OCI-LY7 (cell line): ENCODE results near the gene CDK15. TPM values are rescaled to one million over a fixed set of nuclear protein-coding genes. Genes with fewer than 3 reads are reported as not detected.

Experiments
- BruUV-seq: library from RNA; stranded (reverse); fragments of 400-500 nt; replicated peaks from 2 replicates; lab custom pipeline; 2021; lab: Mats Ljungman, UMichigan
- CTCF ChIA-PET: fragments of 300-600 bp; sonication (Branson Sonifier 250); formaldehyde crosslinking; loops from one replicate; lab custom pipeline; 2022; ENCODE audit warnings: antibody characterized with exemption; ENCODE audit not compliant: unreplicated experiment; lab: Charles Lee
- POLR2A ChIA-PET: fragments of 300-600 bp; sonication (Branson Sonifier 250); formaldehyde crosslinking; loops from one replicate; lab custom pipeline; 2022; ENCODE audit warnings: antibody characterized with exemption; lab: Charles Lee
- DNase-seq: peaks from one replicate; pipeline ENCODE4 v3.0.0-alpha.2; 2015; ENCODE audit warnings: low spot score
- H2AFZ ChIP-seq: fragments of 200-600 bp; sonication (generic), shearing (Covaris generic); 2 replicates; pipeline ENCODE4 v1.6.1; 2014; ENCODE audit warnings: mild to moderate bottlenecking, antibody characterized with exemption, low read length, moderate library complexity
- H3K27ac ChIP-seq: fragments of 200-600 bp; sonication (generic); 2 replicates; pipeline ENCODE4 v1.5.1; 2014; ENCODE audit warnings: mixed run types, low read depth, mild to moderate bottlenecking, moderate library complexity, low read length, inconsistent platforms; ENCODE audit not compliant: poor library complexity, severe bottlenecking
- H3K36me3 ChIP-seq: fragments of 200-600 bp; sonication (generic); 2 replicates; pipeline ENCODE4 v1.6.1; 2014; ENCODE audit warnings: mild to moderate bottlenecking, antibody characterized with exemption, low read length, moderate library complexity, mixed read lengths; ENCODE audit not compliant: insufficient read depth
- H3K4me1 ChIP-seq: fragments of 200-600 bp; sonication (generic); 2 replicates; pipeline ENCODE4 v1.5.1; 2014; ENCODE audit warnings: mild to moderate bottlenecking, low read length; ENCODE audit not compliant: insufficient read depth, poor library complexity, severe bottlenecking
- H3K4me2 ChIP-seq: fragments of 200-600 bp; sonication (generic); 2 replicates; pipeline ENCODE4 v1.6.1; 2014; ENCODE audit warnings: mild to moderate bottlenecking, low read length
- H3K4me3 ChIP-seq: fragments of 200-600 bp; sonication (generic); 2 replicates; pipeline ENCODE4 v1.5.1; 2014; ENCODE audit warnings: mild to moderate bottlenecking, low read depth, low read length; ENCODE audit not compliant: poor library complexity, severe bottlenecking
- H3K79me2 ChIP-seq: fragments of 200-600 bp; sonication (generic); 2 replicates; pipeline ENCODE4 v1.6.1; 2016; ENCODE audit warnings: low read depth, mild to moderate bottlenecking, low read length, moderate library complexity, mixed read lengths; ENCODE audit not compliant: insufficient read depth
- H3K9me2 ChIP-seq: fragments of 200-600 bp; sonication (generic); 2 replicates; pipeline ENCODE4 v1.6.1; 2016; ENCODE audit warnings: mild to moderate bottlenecking, low read length, mixed read lengths; ENCODE audit not compliant: insufficient read depth
- H3K9me3 ChIP-seq: fragments of 200-600 bp; sonication (generic); 2 replicates; pipeline ENCODE4 v1.6.1; 2014; ENCODE audit warnings: mild to moderate bottlenecking, mixed run types, low read length, mixed read lengths
- H4K20me1 ChIP-seq: fragments of 200-600 bp; sonication (generic); 2 replicates; pipeline ENCODE4 v1.6.1; 2014; ENCODE audit warnings: mild to moderate bottlenecking, antibody characterized with exemption, low read length, moderate library complexity, mixed read lengths; ENCODE audit not compliant: insufficient read depth
- EZH2phosphoT487 ChIP-seq: fragments of 200-600 bp; sonication (generic); IDR thresholded peaks from 2 replicates; pipeline ENCODE4 v1.6.1; 2018; ENCODE audit warnings: low read depth, borderline replicate concordance, mild to moderate bottlenecking, mixed run types, antibody characterized with exemption, low read length, moderate library complexity, mixed read lengths
- intact Hi-C: fragments of 100-400 bp; cut with micrococcal nuclease; formaldehyde crosslinking; loops from one replicate; pipeline ENCODE4 v1.10.0; 2022; ENCODE audit not compliant: unreplicated experiment
- small RNA-seq: library from RNA; depleted of rRNA; stranded (forward); fragments of <200 nt; gene quantifications from one replicate; pipeline ENCODE3, GENCODE V24; 2014
- total RNA-seq, 2 experiments: library from RNA; depleted of rRNA in 1 of 2; stranded (reverse); fragments of >200 nt in 1 of 2; shearing (Covaris generic) in 1 of 2; gene quantifications; 2 replicates each; pipeline ENCODE4 v1.2.3, GENCODE V29; 2014 to 2022
- TF ChIP-seq, protein P1 (sequence below): fragments of 200-600 bp; sonication (generic); conservative IDR thresholded peaks from 2 replicates; pipeline ENCODE4 v1.5.1; 2014; ENCODE audit warnings: mild to moderate bottlenecking, antibody characterized with exemption, low read length, moderate library complexity, mixed read lengths

Gene CDK15
- total RNA-seq, 2 experiments from 2014 or later = not detected

GRCh38 chr2:201939453-201939941 lies 133.2 kb downstream of the CDK15 start:
- intact Hi-C loops = no loop called here
- Histone ChIP-seq H3K4me3 (no peak overlapping the region), H2AFZ (no peak overlapping the region), H3K4me2 (no peak overlapping the region), H3K9me2 (no peaks in the 10 kb centered on the region), H3K9me3 (no peaks in the 10 kb centered on the region), H3K27ac (no peak overlapping the region), H3K79me2 (no peaks in the 10 kb centered on the region), H3K36me3 (no peaks in the 10 kb centered on the region), H4K20me1 (no peaks in the 10 kb centered on the region), H3K4me1 (no peaks in the 10 kb centered on the region)
- no peak for TF ChIP-seq EZH2phosphoT487
- TF ChIP-seq, protein P1, sequence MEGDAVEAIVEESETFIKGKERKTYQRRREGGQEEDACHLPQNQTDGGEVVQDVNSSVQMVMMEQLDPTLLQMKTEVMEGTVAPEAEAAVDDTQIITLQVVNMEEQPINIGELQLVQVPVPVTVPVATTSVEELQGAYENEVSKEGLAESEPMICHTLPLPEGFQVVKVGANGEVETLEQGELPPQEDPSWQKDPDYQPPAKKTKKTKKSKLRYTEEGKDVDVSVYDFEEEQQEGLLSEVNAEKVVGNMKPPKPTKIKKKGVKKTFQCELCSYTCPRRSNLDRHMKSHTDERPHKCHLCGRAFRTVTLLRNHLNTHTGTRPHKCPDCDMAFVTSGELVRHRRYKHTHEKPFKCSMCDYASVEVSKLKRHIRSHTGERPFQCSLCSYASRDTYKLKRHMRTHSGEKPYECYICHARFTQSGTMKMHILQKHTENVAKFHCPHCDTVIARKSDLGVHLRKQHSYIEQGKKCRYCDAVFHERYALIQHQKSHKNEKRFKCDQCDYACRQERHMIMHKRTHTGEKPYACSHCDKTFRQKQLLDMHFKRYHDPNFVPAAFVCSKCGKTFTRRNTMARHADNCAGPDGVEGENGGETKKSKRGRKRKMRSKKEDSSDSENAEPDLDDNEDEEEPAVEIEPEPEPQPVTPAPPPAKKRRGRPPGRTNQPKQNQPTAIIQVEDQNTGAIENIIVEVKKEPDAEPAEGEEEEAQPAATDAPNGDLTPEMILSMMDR = no peak
- ChIA-PET CTCF (no interaction called here), POLR2A (no interaction called here)
- DNase-seq = no peak
- BruUV-seq = no TSS peak

- Histone ChIP-seq H3K4me2 (no peak overlapping the region), H4K20me1 (no peaks in the 10 kb centered on the region), H3K4me1 (no peaks in the 10 kb centered on the region), H3K79me2 (no peaks in the 10 kb centered on the region), H3K9me2 (no peaks in the 10 kb centered on the region), H3K9me3 (no peaks in the 10 kb centered on the region), H2AFZ (no peak overlapping the region), H3K27ac (no peak overlapping the region), H3K36me3 (no peaks in the 10 kb centered on the region), H3K4me3 (no peak overlapping the region)
- intact Hi-C loops = no loop called here
- DNase-seq = no peak
- CTCF ChIA-PET = no interaction called here
- TF ChIP-seq, protein P1 = no peak
- TF ChIP-seq EZH2phosphoT487 = no peak
- POLR2A ChIA-PET = no interaction called here
- no TSS peak for BruUV-seq
These were observed 136.2 kb downstream of the CDK15 start for GRCh38 chr2:201942531-201942930.

Small RNA genes lying within 50 kb of the gene (small RNA-seq; reads per million reads assigned to genes)
- not detected for gene RF00019
- not detected for gene RNU6-440P
- gene UBE2V1P11 = not detected

Other genes with a start within 250 kb of the CDK15 start
- 23.4 and 26.8 TPM in 2 replicates for gene TMEM237, start 163.0 kb upstream of the CDK15 start, total RNA-seq (2014; rRNA removed; shearing (Covaris generic))
- 29.2 and 30.5 TPM in 2 replicates for gene TMEM237, start 163.0 kb upstream of the CDK15 start, total RNA-seq (2022)
- gene MPP4, start 107.9 kb upstream of the CDK15 start, total RNA-seq (2014; rRNA removed; shearing (Covaris generic)) = not detected in 2 replicates
- gene MPP4, start 107.9 kb upstream of the CDK15 start, total RNA-seq (2022) = not detected in 2 replicates
- gene ALS2, start 25.6 kb upstream of the CDK15 start, total RNA-seq (2014; rRNA removed; shearing (Covaris generic)) = 8.3 and 9.6 TPM in 2 replicates
- gene ALS2, start 25.6 kb upstream of the CDK15 start, total RNA-seq (2022) = 11.3 and 13.9 TPM in 2 replicates
- gene FZD7, start 227.3 kb downstream of the CDK15 start, total RNA-seq (2014; rRNA removed; shearing (Covaris generic)) = 1.5 and 1.7 TPM in 2 replicates
- gene FZD7, start 227.3 kb downstream of the CDK15 start, total RNA-seq (2022) = 1.1 and 1.2 TPM in 2 replicates